DMS79 treated with DMSO at 0.1 percent for 48 hours (cell line): ENCODE measurements around the gene ODAM.
"Not testable (repeated sequence)": the region's sequence is repeated elsewhere in the genome, so short reads cannot be mapped to it uniquely, and the experiment has no call there.

ENCODE experiments used
- DNase-seq: peaks from one replicate; lab custom pipeline; 2025; lab: John Stamatoyannopoulos, UW

The ODAM gene

GRCh38 chr4:70221818-70222217, 26.3 kb downstream of the ODAM start:
- DNase-seq, result not testable (repeated sequence)

- no peak for DNase-seq
Measured at GRCh38 chr4:70225824-70226223, 30.3 kb downstream of the ODAM start, which contains the start of gene FDCSP. Gene FDCSP, plus strand, starts transcription at chr4:70226124. Its CDS starts 5,071 bp downstream, at chr4:70231195.

GRCh38 chr4:70236125-70236524, 40.6 kb downstream of the ODAM start:
- no peak for DNase-seq

GRCh38 chr4:70239131-70239883, 43.8 kb downstream of the ODAM start:
- DNase-seq, result no peak

GRCh38 chr4:70239884-70240591, 44.5 kb downstream of the ODAM start:
- DNase-seq, result no peak

GRCh38 chr4:70242297-70242696, 46.8 kb downstream of the ODAM start, which contains the start of gene CSN3:
Gene CSN3, plus strand, starts transcription at chr4:70242597. Its CDS starts 2,223 bp downstream, at chr4:70244820.
- DNase-seq, result not testable (repeated sequence)

GRCh38 chr4:70243091-70243490, 47.6 kb downstream of the ODAM start:
- no peak for DNase-seq

GRCh38 chr4:70251250-70251944, 55.9 kb downstream of the ODAM start:
- no peak for DNase-seq

GRCh38 chr4:70251945-70252277, 56.4 kb downstream of the ODAM start:
- no peak for DNase-seq
